ENCODE results near the gene PKHD1. TPM values are rescaled to one million over a fixed set of nuclear protein-coding genes. Genes with fewer than 3 reads are reported as not detected.

The PKHD1 gene
- total and polyA plus RNA-seq, 2 of the 8 experiments (the other 6 are each of a cell fraction or from before 2014, with no cell fraction given): 0.06 to 0.09 TPM

DNA sequence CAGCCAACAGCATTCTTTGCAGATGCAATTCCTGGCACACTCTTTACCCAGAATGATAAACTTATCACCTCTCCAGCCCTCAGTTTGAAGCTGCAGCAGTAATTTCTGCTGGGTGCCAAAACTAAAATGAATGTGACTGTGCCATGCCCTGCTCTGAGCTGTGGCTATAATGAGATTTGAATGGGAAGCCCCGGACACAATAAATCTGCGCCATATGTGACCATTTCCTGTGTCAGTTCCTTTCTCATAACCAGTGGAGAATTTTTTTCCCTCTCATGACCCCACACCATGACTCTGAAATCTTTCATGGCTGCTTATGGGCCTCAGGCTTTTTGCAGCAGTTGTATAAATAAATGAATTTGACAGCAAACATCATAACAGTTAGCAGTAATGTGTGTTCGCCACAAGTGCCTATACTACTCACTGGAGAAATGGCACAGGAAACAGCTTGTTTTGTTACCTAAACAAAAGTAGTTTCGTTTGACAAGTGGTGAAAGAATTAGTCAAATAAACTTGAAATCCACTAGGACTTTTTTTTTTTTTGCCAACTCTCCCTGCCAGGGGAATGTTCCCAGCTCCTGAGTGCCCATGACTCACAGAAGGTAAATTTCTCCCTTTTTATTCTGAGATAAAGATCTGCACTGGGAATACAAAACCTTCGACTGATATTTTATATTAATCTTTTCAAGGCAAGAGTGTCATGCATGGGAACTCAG, 408.4 kb downstream of the PKHD1 start (continued):
- TF ChIP-seq, protein P1, sequence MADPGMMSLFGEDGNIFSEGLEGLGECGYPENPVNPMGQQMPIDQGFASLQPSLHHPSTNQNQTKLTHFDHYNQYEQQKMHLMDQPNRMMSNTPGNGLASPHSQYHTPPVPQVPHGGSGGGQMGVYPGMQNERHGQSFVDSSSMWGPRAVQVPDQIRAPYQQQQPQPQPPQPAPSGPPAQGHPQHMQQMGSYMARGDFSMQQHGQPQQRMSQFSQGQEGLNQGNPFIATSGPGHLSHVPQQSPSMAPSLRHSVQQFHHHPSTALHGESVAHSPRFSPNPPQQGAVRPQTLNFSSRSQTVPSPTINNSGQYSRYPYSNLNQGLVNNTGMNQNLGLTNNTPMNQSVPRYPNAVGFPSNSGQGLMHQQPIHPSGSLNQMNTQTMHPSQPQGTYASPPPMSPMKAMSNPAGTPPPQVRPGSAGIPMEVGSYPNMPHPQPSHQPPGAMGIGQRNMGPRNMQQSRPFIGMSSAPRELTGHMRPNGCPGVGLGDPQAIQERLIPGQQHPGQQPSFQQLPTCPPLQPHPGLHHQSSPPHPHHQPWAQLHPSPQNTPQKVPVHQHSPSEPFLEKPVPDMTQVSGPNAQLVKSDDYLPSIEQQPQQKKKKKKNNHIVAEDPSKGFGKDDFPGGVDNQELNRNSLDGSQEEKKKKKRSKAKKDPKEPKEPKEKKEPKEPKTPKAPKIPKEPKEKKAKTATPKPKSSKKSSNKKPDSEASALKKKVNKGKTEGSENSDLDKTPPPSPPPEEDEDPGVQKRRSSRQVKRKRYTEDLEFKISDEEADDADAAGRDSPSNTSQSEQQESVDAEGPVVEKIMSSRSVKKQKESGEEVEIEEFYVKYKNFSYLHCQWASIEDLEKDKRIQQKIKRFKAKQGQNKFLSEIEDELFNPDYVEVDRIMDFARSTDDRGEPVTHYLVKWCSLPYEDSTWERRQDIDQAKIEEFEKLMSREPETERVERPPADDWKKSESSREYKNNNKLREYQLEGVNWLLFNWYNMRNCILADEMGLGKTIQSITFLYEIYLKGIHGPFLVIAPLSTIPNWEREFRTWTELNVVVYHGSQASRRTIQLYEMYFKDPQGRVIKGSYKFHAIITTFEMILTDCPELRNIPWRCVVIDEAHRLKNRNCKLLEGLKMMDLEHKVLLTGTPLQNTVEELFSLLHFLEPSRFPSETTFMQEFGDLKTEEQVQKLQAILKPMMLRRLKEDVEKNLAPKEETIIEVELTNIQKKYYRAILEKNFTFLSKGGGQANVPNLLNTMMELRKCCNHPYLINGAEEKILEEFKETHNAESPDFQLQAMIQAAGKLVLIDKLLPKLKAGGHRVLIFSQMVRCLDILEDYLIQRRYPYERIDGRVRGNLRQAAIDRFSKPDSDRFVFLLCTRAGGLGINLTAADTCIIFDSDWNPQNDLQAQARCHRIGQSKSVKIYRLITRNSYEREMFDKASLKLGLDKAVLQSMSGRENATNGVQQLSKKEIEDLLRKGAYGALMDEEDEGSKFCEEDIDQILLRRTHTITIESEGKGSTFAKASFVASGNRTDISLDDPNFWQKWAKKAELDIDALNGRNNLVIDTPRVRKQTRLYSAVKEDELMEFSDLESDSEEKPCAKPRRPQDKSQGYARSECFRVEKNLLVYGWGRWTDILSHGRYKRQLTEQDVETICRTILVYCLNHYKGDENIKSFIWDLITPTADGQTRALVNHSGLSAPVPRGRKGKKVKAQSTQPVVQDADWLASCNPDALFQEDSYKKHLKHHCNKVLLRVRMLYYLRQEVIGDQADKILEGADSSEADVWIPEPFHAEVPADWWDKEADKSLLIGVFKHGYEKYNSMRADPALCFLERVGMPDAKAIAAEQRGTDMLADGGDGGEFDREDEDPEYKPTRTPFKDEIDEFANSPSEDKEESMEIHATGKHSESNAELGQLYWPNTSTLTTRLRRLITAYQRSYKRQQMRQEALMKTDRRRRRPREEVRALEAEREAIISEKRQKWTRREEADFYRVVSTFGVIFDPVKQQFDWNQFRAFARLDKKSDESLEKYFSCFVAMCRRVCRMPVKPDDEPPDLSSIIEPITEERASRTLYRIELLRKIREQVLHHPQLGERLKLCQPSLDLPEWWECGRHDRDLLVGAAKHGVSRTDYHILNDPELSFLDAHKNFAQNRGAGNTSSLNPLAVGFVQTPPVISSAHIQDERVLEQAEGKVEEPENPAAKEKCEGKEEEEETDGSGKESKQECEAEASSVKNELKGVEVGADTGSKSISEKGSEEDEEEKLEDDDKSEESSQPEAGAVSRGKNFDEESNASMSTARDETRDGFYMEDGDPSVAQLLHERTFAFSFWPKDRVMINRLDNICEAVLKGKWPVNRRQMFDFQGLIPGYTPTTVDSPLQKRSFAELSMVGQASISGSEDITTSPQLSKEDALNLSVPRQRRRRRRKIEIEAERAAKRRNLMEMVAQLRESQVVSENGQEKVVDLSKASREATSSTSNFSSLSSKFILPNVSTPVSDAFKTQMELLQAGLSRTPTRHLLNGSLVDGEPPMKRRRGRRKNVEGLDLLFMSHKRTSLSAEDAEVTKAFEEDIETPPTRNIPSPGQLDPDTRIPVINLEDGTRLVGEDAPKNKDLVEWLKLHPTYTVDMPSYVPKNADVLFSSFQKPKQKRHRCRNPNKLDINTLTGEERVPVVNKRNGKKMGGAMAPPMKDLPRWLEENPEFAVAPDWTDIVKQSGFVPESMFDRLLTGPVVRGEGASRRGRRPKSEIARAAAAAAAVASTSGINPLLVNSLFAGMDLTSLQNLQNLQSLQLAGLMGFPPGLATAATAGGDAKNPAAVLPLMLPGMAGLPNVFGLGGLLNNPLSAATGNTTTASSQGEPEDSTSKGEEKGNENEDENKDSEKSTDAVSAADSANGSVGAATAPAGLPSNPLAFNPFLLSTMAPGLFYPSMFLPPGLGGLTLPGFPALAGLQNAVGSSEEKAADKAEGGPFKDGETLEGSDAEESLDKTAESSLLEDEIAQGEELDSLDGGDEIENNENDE (IDR thresholded peaks at IDR 0.05; ENCODE audit: insufficient replicate concordance, low read length): no peak
- no peak for TF ChIP-seq BACH1 (IDR thresholded peaks at IDR 0.05; ENCODE audit: low read length)
- TF ChIP-seq CTBP2 (IDR thresholded peaks at IDR 0.05; ENCODE audit: borderline replicate concordance, insufficient read depth, insufficient read length, low read length): no peak
- no peak for TF ChIP-seq CTCF (IDR thresholded peaks at IDR 0.05; ENCODE audit: control extremely low read depth in 1 of 3, insufficient read depth in 1 of 3, low read depth in 1 of 3, low read length in 3 of 3)

All from H1 (cell line).